ENCODE results near the gene SLC2A6. TPM values are rescaled to one million over a fixed set of nuclear protein-coding genes. Genes with fewer than 3 reads are reported as not detected.

SLC2A6 gene, protein sequence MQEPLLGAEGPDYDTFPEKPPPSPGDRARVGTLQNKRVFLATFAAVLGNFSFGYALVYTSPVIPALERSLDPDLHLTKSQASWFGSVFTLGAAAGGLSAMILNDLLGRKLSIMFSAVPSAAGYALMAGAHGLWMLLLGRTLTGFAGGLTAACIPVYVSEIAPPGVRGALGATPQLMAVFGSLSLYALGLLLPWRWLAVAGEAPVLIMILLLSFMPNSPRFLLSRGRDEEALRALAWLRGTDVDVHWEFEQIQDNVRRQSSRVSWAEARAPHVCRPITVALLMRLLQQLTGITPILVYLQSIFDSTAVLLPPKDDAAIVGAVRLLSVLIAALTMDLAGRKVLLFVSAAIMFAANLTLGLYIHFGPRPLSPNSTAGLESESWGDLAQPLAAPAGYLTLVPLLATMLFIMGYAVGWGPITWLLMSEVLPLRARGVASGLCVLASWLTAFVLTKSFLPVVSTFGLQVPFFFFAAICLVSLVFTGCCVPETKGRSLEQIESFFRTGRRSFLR
- 1.8 TPM for total RNA-seq

DNA sequence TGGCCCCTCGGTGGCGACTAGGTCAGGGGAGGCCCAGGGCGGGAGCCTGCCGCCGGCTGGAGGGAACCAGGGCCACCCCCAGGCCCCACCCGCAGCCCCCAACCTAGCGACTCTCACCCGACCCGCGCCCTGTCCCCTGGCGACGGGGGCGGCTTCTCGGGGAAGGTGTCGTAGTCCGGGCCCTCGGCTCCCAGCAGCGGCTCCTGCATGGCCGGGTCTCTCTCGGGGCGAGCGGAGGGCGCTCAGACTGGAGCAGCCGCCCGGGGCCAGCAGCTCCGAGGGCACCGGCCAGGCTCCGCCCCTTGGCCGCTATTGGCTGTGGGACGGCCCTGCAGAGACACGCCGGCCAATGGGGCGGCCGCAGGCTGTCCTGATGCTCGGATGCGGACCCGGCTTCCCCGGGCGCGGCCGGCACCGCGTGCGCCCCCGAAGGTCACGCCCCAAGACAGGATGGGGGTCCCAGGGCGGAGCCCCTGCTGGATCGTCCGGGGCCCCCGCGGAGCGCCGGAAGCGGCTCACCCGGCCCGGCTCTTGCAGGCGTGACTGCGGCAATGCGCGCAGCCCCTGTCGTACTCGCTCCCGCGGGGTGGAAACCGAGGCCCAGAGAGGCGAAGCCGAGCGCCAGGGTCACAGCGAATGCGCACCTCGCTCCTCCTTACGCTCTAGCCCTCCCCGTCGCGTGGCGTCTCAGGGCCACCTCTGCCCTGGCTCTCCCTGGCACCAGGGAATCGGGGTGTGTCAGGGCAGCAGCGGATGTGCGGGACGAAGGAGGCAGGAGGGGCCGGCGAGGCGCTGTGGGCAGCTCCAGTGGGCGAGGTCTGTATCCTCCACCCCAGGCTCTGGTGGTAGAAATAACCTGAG is at the start of gene SLC2A6:
Gene SLC2A6 (minus strand): TSS at position 249 of the 861 bp plus-strand sequence. CDS start 40 bp downstream, at position 209.
- DNase-seq = peak; percentile 16

DNA sequence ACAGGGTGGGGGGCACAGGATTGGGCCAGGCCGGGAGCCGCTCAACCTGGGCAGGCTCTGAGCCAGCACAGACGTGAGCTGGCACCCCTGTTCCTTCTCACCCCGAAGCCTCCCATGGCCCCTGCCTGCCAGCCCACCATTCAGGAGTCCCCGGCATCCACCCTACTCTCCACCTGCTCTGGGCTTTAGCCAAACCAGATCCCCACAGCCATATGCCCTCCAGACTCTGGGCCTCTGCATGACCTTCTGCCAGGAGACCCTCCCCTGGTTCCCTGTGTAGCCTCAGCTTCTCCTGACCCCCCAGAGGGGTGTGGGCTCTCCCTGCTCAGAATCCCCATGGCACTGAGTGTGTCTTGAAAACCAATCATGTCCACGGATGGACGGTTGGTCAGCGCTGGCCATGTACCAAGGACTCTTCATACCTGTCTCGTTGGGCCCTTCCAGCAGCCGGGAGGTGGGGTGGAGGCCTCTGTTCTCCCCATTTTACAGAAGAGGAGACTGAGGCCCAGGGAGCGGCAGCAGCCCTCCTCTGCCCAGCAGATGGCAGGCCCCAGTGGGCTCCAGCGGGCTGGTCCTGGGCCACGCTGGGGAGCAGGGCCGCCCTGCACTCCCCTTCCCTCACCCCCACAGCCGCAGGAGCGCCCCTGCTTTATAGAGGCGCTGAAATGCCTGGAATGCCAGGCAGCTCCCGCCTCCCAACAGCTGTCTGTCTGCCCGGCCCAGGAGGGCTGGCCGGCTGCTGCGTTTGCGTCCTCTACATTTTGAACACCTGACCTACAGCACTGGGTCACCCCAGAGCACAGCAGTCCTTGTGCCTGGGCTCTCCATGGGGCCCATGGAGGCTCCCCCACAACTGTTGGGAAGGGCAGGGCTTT is 49.3 kb upstream of the SLC2A6 start:
- no peak for DNase-seq

DNA sequence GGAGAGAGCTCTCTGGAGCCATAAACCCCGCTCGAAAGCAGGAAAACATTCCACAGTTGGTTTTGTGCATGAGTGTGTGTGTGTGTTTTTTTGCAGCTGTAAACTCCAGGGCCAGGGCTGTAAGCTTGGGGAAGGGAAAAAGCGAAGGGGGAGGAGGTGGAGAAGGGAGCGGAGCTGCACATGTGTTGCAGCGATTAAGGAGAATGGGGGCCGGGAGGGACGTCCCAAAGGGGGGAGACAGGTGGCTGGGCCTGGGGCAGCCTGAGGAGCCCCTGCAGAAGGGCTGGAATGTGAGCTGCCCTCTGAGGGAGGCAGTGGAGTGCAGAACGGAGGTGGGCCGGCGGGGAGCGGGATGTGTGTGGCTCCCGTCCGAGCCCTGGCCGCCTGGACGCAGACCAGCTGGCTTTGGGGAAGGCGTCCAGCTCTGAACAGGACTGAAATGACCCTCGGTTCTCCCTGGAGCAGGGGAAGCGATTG is 48.6 kb upstream of the SLC2A6 start:
- DNase-seq = peak; percentile 57

DNA sequence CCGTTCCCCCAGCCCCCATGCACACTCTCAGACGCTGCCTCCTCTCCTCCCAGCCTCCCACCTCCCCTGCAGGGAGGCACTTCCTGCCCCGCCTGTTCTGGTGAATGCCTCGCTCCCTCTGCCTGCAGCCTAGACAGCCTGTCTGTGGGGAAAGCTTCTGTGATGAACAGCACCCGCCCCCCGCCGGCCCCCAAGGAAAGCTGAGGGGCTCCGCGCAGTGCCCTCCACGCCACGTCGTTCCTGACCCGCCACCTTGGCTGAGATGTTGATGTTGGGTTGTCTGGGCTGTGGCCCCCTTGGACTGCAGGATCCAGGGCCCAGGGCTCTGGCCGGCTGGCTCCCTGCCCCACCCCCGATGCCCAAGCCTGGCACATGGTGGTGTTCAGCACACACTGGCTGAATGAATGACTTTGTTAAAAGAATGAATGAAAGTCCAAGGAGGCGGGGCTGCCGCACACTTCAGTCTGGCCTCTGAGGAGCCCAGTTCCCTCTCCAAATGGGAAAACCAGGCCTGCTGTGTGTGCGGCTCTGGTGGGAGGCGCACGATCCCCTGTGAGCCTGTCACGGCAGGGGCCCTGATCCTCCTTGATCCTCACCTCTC is 47.9 kb upstream of the SLC2A6 start:
- DNase-seq = no peak

DNA sequence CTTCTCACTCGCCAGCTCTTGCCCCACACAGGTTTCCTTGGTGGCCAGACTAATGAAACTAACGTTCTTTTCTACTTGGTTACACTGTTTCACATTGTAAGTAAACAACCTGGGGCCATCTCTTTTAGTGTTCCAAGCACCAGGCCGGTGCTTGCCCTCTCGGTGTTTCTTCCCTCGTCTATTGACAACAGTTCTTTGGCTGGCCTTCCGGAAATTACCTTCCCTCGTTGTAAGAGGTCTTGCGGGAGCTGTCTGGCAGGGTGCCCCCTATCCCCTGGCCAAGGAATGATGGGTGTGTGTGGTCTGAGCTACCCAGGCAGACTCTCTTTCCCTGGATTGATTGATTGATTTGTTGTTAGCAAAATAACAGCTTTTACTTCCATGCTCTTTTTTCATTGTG is 46.8 kb upstream of the SLC2A6 start:
- no peak for DNase-seq

DNA sequence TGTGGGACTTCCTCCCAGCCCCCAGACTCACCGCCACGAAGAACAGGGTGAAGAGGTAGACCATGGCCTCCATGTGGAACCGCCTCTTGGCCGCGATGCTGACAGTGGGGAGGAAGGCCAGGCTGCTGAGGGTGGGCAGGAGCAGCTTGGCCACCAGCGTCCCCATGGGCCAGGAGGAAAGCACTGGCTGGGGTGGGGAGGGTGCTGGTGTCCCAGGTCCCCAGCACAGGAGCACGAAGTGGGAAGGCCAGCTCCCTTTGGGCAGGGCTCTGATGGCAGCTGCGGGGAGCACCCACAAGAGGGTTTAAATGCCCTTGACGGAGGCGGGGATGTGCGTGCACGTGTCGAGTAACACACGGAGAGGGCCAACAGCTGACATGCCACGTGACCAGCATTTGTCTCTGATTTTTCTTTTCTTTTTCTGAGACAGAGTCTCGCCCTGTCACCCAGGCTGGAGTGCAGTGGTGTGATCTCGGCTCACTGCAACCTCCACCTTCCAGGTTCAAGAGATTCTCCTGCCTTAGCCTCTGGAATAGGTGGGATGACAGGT is 45.9 kb upstream of the SLC2A6 start, which contains the start of gene MYMK:
Gene MYMK (minus strand): TSS at position 281 of the 550 bp plus-strand sequence. CDS start 115 bp downstream, at position 166.
- DNase-seq = no peak

DNA sequence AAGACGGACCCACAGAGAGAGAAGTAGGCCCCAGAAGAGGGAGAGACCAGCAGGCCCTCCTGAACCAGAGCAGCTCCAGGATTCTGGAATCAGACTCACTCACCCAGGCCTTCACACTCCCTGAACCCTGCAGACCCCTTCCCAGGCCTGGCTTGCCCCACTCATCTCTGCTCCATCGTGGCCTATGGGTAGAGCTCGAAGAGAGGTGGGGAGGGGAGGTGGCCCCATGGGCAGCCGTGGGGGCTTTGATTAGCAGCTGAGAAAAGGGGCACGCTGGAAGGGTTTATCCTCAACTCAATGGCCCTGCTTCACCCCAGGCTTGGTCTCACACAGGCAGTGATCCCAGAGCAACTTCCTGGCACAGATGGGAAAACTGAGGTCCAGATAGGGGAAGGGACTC is 45.2 kb upstream of the SLC2A6 start:
- DNase-seq = no peak

DNA sequence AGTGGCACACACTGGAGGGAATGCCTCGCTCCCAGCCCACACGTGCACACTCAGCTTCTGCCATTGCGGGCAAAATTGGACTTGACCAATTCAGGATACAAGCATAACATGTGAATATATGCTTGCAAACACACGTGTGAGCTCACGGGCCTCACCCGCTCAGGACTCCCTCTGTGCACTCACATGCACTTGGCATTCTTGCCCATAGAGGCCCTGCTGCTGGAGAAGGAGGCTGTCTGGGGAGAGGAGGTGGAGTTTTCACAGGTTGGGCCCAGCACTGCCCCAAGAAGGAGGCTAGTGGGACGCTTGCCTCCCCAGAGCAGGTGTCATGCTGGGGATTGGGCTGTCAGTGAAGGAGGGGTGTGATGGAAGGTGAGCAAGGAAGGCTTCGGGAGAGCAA is 44.2 kb upstream of the SLC2A6 start:
- DNase-seq = no peak

DNA sequence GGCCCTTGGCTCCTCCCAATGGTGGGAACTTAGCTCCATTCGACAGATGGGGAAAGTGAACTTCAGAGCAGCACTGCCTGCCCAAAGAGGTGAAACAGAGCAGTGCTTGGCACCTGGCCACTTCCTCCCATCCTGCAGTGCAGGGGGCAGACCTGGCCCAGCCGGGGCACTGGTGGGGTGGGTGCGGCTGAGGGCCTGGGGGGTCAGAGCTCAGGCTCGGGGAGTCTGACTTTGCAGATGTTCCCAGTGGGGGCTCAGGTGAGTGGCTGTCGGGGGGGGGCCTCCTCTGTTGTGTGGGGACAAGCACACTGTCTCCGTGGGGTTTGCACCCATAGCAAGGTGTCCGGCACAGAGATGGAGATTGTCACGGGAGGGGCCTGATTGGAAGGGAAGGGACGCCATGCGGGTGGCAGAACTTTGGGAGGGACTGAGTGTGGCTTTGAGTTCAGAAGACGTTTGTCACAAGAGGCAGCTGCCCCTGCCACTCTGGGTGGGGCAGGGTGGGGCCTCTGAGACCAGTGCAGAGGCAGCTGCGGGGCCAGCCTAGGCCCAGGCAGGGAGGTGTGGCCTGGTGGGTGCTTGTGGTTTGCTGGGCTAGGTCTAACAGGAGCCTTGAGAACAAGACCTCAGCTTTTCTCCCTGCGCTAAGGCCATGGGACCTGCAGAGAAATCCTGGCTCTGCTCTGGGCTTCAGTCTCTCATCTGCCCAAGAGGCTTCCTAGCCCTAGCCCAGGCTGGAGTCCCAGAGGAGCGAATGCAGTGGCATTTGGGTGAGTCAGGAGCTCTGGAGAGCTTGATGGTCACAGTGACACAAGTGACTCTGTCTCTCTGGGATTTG is 43.4 kb upstream of the SLC2A6 start:
- no peak for DNase-seq

DNA sequence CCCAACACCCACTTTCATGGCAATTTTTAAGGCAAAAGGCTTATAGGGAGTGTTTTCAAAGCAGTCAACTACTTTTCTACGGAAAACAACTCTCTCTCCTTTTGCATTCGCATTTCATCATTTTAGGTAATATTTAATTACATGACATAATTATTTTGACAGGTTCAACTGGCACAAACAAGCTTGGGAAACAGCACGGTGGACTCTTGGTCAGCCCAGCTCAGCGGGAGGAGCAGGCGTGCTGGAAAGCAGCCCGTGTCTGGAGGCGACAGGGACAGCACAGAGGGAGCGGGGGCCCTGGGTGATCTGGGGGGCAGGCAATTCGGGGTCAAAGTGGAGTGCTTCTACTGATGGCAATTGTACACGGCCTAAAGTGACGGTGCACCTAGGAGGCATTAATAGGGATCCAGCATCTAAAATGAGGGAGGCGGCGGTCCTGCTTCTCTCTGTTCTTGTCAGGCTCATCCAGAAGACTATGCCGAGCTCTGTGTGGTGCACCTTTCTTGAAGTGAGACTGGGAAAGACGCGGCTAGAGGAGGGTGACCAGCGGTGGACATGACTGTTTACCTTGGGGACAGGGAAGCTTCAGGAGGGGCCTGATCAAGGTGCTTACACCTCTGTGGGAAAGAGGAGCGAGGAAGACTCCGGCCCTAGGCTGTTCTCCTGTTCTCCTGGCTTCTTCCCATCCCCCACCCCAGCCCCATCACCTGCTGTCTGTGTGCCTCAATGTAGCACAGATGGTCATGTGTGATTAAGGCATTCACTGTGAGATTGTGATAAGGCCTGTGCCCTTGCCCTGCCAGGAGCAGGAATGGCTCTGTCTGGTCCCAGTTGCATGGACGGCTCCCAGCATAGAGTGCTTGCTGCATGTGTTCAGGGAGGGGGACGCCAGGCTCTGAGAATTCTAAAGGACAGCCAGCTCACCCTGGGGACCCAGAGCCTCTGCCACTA is 42.5 kb upstream of the SLC2A6 start:
- DNase-seq = no peak

DNA sequence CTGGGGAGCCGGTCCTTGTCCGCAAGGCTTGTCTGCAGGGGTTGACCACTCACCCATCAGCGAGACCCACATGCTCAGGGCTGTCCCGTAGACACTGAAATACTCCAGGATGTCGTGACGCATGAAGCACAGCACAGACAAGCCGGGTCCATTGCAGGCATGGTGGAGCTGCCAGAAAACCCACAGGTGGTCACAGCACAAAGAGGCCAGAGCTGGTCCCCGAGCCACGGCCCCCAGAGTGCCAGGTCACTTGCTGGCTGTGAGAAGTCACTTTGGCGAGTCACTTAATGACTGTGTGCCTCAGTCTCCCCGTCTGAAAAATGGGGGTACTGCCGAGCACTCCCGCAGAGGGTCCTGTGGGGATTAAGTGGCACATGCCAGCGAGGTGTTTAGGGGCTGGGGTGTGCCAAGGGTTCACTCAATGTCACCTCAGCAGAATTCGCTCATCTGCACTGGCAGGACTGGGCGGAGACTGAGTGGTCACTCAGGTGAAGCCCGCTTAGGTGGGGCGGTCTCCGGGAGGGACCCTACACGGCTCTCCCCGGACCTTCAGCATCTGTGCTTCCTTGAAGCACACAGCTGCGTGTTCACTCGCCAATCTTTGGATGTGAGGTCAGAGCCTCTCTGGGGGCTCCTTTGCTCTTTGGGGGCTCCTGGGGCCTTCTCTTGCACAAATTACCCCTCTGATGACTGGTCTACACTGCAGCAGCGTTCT is 41.4 kb upstream of the SLC2A6 start:
- no peak for DNase-seq

DNA sequence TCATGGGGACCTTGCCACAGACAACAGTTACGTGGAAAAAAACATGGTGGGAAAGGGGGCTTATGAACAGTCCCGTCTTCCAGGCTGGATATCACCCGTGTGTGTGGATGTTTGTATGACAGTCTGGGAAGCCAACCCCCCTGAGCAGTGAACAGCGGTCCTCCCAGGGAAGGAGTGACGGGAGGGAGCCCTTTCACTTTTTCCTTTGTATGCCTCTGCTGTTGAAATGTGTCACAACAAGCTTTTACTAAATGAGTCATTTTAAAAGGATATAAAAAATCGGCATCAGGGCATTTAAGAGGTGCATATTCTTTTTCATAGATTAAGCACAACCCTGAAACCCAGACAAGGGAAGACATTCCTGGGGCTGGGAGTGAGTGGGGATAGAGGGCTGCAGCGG is 40.8 kb upstream of the SLC2A6 start:
- no peak for DNase-seq

DNA sequence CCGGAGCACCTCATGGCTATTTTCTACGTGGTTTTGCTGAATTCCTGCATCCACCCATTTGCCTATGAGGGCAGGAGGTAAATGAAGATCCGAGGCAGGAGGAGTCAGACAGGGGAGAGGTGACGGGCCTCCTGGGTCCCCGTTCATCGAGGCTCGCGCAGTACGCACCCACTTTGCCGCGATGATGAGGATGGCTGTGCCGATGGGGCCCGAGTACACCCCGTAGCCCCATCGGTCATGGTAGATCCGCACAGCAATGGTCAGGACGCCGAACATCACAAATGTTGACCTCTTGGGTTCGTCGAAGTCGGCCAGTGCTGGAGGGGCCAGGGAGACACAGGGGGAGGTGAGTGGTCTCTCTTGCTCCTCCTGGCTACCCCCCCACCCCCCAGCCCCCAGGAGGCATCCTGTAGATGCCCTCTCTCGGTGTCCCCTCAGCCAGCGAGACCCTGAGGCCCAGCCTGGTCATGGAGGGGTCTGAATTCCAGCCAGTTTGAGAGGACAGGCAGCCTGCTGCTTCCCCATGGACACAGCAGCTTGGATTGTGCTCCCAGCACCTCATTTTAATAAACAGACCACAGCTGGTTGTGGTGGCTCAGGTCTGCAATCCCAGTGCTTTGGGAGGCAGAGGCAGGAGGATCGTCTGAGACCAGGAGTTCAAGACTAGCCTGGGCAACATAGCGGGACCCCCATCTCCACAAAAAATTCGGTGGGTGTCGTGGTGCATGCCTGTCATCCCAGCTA is 40.0 kb upstream of the SLC2A6 start:
- DNase-seq = no peak

DNA sequence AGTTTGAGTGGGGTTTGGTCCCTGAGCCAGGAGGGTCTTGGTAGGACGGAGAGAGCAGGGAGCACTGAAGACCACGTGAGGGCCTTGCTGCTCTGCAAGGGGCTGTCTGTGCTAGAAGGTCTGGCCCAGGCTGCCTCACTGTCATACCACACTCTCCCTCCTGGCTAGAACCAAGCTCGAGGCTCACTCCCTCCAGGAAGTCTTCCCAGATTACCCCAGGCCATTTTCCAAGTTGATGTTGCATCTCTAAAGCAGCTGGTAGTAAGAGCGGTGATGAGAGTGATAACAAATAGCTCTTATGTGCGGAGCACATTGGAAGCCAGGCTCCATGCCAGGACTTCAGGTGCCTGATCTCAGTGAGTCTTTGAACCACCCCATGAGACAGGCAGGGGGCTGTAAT is 39.3 kb upstream of the SLC2A6 start:
- no peak for DNase-seq

DNA sequence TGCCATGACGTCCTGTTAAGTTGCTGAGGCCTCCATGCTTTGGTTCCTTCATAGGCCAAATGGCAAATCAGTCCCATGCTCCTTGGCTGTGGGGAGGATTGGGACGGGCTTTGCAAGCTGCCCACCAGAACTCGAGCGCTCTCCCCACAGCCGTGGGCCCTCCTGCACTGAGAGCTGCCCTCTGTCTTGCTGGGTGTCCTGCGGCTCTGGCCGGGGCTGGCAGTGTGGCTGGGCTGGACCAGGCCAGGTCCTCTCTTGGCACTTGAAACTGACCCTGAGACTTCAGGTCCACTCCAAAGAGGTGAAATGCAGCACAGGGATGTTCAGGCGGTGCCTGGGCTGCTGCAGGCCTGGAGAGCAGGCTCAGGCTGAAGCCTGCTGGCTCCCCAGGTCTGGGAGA is 38.8 kb upstream of the SLC2A6 start:
- no peak for DNase-seq

DNA sequence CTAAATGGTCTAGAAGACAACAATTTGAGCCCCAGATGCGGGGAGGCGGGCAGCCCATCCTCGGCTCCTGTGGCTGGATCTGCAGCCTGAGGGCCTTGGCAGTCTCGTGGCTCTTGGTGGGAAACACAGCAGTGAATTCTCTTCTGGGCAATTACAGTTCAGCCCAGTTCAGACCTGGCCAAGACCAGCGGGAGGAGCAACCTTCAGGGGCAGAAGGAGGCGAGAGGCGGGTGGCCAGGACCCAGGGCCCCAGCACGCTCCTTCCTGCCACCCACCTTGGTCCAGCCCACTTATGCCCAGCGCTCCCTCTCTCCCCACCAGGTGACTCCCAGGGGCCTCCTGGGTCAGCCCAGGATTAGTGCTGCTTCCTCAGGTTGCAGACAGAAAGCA is 38.1 kb upstream of the SLC2A6 start:
- no peak for DNase-seq

DNA sequence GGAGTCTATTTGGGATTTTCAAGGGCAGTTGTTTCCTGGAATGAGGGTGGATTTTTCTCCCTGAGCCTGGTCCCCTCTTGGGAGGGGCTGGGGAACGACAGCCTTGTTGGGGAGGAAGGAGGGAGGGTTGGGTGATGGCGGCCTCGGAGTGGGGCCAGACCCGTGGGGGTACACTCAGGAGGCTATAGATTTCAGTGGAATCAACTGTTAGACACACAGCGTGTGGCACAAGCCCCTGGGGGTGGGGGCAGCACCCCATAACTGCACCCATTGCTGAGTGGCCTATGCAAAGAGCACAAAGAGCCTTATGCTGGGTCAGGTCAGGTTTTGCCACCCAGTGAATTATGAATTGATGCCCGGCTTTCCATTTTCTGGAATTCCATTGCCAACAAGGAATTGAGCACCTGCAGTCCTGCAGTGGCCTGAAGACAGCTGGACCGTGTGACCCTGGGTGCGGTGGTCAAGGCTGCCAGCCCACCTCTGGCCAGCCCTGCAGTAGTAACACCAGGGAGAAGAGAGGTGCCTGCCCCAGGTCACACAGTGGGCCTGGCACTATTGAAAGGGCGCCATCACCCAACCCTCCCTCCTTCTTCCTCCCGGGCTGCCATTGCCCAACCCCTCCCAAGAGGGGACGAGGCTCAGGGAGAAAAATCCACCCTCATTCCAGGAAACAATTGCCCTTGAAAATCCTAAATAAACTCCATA is 37.5 kb upstream of the SLC2A6 start:
- no peak for DNase-seq
